H1 (cell line): Measurements from ENCODE around the gene ST14. TPM values are rescaled to one million over a fixed set of nuclear protein-coding genes. Genes with fewer than 3 reads are reported as not detected.

ENCODE experiments used
- CTCF ChIA-PET: fragments of 300-600 bp; sonication (Branson Sonifier 250); formaldehyde crosslinking; loops from one replicate; lab custom pipeline; 2021; ENCODE audit not compliant: partially characterized antibody; lab: Charles Lee
- POLR2A ChIA-PET: fragments of 300-600 bp; sonication (Branson Sonifier 250); formaldehyde crosslinking; loops from one replicate; lab custom pipeline; 2021; ENCODE audit warnings: inconsistent platforms; ENCODE audit not compliant: partially characterized antibody; lab: Charles Lee
- DNase-seq, 2 experiments: peaks; one replicate each; pipeline versions ENCODE4 v3.0.0 to v3.0.0-alpha.2; 2010 to 2022; ENCODE audit warnings: low spot score in 2 of 2, low read depth in 1 of 2, mixed read lengths in 1 of 2
- FAIRE-seq: peaks from 2 replicates; lab custom pipeline; 2011; peaks lifted over from hg19 to GRCh38; lab: Jason Lieb, UNC
- H2AFZ ChIP-seq: 2 replicates; pipeline ENCODE4 v1.8.1; 2012; ENCODE audit warnings: low read length, inconsistent platforms
- H2AK5ac ChIP-seq: 2 replicates; pipeline ENCODE4 v1.6.1; 2013; ENCODE audit warnings: low read depth, low read length
- H2BK120ac ChIP-seq: replicated peaks from 2 replicates; pipeline ENCODE3; 2013; ENCODE audit warnings: low read depth, low read length, inconsistent platforms
- H2BK12ac ChIP-seq: 2 replicates; pipeline ENCODE4 v1.6.1; 2013; ENCODE audit warnings: low read depth, low read length
- H2BK15ac ChIP-seq: 2 replicates; pipeline ENCODE4 v1.6.1; 2013; ENCODE audit warnings: low read length
- H2BK20ac ChIP-seq: 2 replicates; pipeline ENCODE4 v1.6.1; 2013; ENCODE audit warnings: low read length
- H2BK5ac ChIP-seq: 2 replicates; pipeline ENCODE4 v1.6.1; 2013; ENCODE audit warnings: low read depth, low read length
- H3K14ac ChIP-seq: 2 replicates; pipeline ENCODE4 v1.6.1; 2013; ENCODE audit warnings: inconsistent platforms; ENCODE audit not compliant: insufficient read length
- H3K18ac ChIP-seq: 2 replicates; pipeline ENCODE4 v1.6.1; 2013; ENCODE audit warnings: low read length; ENCODE audit errors: extremely low read depth
- H3K23ac ChIP-seq: 2 replicates; pipeline ENCODE4 v1.6.1; 2013; ENCODE audit warnings: inconsistent platforms; ENCODE audit not compliant: insufficient read length
- H3K23me2 ChIP-seq: 2 replicates; pipeline ENCODE4 v1.6.1; 2013; ENCODE audit warnings: low read depth, low read length
- H3K27ac ChIP-seq: 2 replicates; pipeline ENCODE4 v1.6.1; 2011; ENCODE audit warnings: low read depth, low read length, inconsistent platforms
- H3K27me3 ChIP-seq, 4 experiments: replicated peaks in 1 of 4; 1 replicate in 1 of 4; 2 replicates in 3 of 4; pipeline versions ENCODE4 v1.6.1 to v1.8.1; 2011 to 2013; ENCODE audit warnings: low read length in 3 of 4, mild to moderate bottlenecking in 3 of 4, inconsistent platforms in 2 of 4, mixed read lengths in 2 of 4, moderate library complexity in 1 of 4; ENCODE audit not compliant: control insufficient read depth in 3 of 4, insufficient read depth in 3 of 4; ENCODE audit errors: extremely low read depth in 1 of 4
- H3K36me3 ChIP-seq, 4 experiments: 2 replicates each; pipeline versions ENCODE4 v1.6.1 to v1.8.1; 2011 to 2013; ENCODE audit warnings: mild to moderate bottlenecking in 4 of 4, low read length in 3 of 4, moderate library complexity in 2 of 4, control low read depth in 1 of 4, inconsistent platforms in 1 of 4; ENCODE audit not compliant: insufficient read depth in 4 of 4, control insufficient read depth in 2 of 4
- H3K4ac ChIP-seq: replicated peaks from 2 replicates; pipeline ENCODE3; 2013; ENCODE audit warnings: low read length, low read depth, mixed read lengths, inconsistent platforms; ENCODE audit not compliant: insufficient read length
- H3K4me1 ChIP-seq, 4 experiments: replicated peaks in 1 of 4; 1 replicate in 1 of 4; 2 replicates in 3 of 4; pipeline versions ENCODE4 v1.6.1 to v1.8.1; 2011 to 2013; ENCODE audit warnings: low read length in 3 of 4, inconsistent platforms in 2 of 4, mixed read lengths in 1 of 4; ENCODE audit not compliant: insufficient read depth in 4 of 4, control insufficient read depth in 3 of 4
- H3K4me2 ChIP-seq, 2 experiments: 2 replicates each; pipeline versions ENCODE4 v1.6.1 to v1.8.1; 2011 to 2013; ENCODE audit warnings: low read depth in 2 of 2, low read length in 2 of 2, control low read depth in 1 of 2, inconsistent platforms in 1 of 2, mild to moderate bottlenecking in 1 of 2; ENCODE audit not compliant: insufficient read depth in 1 of 2
- H3K4me3 ChIP-seq, 4 experiments: fragments of 200-600, 300-600 bp in 1 of 4; sonication (generic), shearing (Covaris generic), sonication (Bioruptor Twin) in 1 of 4; 2 replicates each; pipeline versions ENCODE4 v1.5.1 to v1.8.1; 2011 to 2016; ENCODE audit warnings: low read length in 4 of 4, low read depth in 3 of 4, control low read depth in 2 of 4, inconsistent platforms in 2 of 4, mild to moderate bottlenecking in 2 of 4, mixed read lengths in 1 of 4, moderate library complexity in 1 of 4; ENCODE audit not compliant: insufficient read depth in 2 of 4; ENCODE audit errors: extremely low read depth in 1 of 4
- H3K56ac ChIP-seq: replicated peaks from 2 replicates; pipeline ENCODE3; 2013; ENCODE audit warnings: low read depth, mild to moderate bottlenecking, mixed read lengths, low read length, inconsistent platforms; ENCODE audit not compliant: insufficient read length
- H3K79me1 ChIP-seq: 2 replicates; pipeline ENCODE4 v1.6.1; 2013; ENCODE audit warnings: low read depth, low read length, control low read depth
- H3K79me2 ChIP-seq, 2 experiments: 2 replicates each; pipeline versions ENCODE4 v1.6.1 to v1.8.1; 2012 to 2013; ENCODE audit warnings: low read length in 2 of 2, mild to moderate bottlenecking in 2 of 2, inconsistent platforms in 1 of 2; ENCODE audit not compliant: insufficient read depth in 2 of 2, control insufficient read depth in 1 of 2
- H3K9ac ChIP-seq, 4 experiments: replicated peaks in 1 of 4; 1 replicate in 1 of 4; 2 replicates in 3 of 4; pipeline versions ENCODE4 v1.6.1 to v1.8.1; 2011 to 2013; ENCODE audit warnings: low read depth in 3 of 4, low read length in 3 of 4, control low read depth in 2 of 4, mild to moderate bottlenecking in 2 of 4, moderate library complexity in 2 of 4, inconsistent platforms in 1 of 4; ENCODE audit errors: extremely low read depth in 1 of 4
- H3K9me3 ChIP-seq, 2 experiments: 2 replicates each; pipeline versions ENCODE4 v1.6.1 to v1.8.1; 2012 to 2013; ENCODE audit warnings: mild to moderate bottlenecking in 2 of 2, moderate library complexity in 2 of 2, control low read depth in 1 of 2, inconsistent platforms in 1 of 2, low read depth in 1 of 2, low read length in 1 of 2, mixed read lengths in 1 of 2; ENCODE audit not compliant: insufficient read depth in 2 of 2
- H4K20me1 ChIP-seq, 2 experiments: replicated peaks in 1 of 2; 2 replicates each; pipeline versions ENCODE3 to v1.8.1; 2011 to 2013; ENCODE audit warnings: inconsistent platforms in 2 of 2, low read length in 2 of 2, mild to moderate bottlenecking in 1 of 2; ENCODE audit not compliant: insufficient read depth in 2 of 2, control insufficient read depth in 1 of 2
- H4K5ac ChIP-seq: 2 replicates; pipeline ENCODE4 v1.6.1; 2013; ENCODE audit warnings: low read length, low read depth, mixed read lengths, inconsistent platforms; ENCODE audit not compliant: insufficient read length
- H4K8ac ChIP-seq: 2 replicates; pipeline ENCODE4 v1.8.0; 2013; ENCODE audit warnings: mild to moderate bottlenecking, moderate library complexity, low read length, inconsistent platforms; ENCODE audit not compliant: insufficient read depth; ENCODE audit errors: extremely low read depth
- H4K91ac ChIP-seq: replicated peaks from 2 replicates; pipeline ENCODE3; 2013; ENCODE audit warnings: low read length, mixed read lengths, inconsistent platforms; ENCODE audit not compliant: insufficient read length
- EGR1 ChIP-seq: IDR thresholded peaks from 2 replicates; pipeline ENCODE4 v1.6.1; 2011; ENCODE audit warnings: low read depth, low read length, borderline replicate concordance
- JUND ChIP-seq: IDR thresholded peaks from 2 replicates; pipeline ENCODE4 v1.6.1; 2011; ENCODE audit warnings: mild to moderate bottlenecking, improper control_type of control experiment, low read length
- POLR2A ChIP-seq, 2 experiments: IDR thresholded peaks; 1 replicate in 1 of 2; 2 replicates in 1 of 2; pipeline ENCODE4 v1.6.1; 2011; ENCODE audit warnings: low read depth in 2 of 2, low read length in 2 of 2, mild to moderate bottlenecking in 2 of 2; ENCODE audit errors: control extremely low read depth in 1 of 2
- POU5F1 ChIP-seq: IDR thresholded peaks from 2 replicates; pipeline ENCODE4 v1.6.1; 2011; ENCODE audit warnings: low read depth, mild to moderate bottlenecking, low read length, moderate library complexity
- RBBP5 ChIP-seq: IDR thresholded peaks from 2 replicates; pipeline ENCODE4 v1.7.1; 2012; ENCODE audit warnings: low read depth, mild to moderate bottlenecking, inconsistent platforms, low read length, moderate library complexity, borderline replicate concordance
- TAF1 ChIP-seq: IDR thresholded peaks from 2 replicates; pipeline ENCODE4 v1.6.1; 2011; ENCODE audit warnings: mild to moderate bottlenecking, low read depth, low read length
- TAF7 ChIP-seq: optimal IDR thresholded peaks from 2 replicates; pipeline ENCODE3; 2011; ENCODE audit warnings: low read depth, mild to moderate bottlenecking, inconsistent platforms, low read length, moderate library complexity, borderline replicate concordance
- TBP ChIP-seq: IDR thresholded peaks from 2 replicates; pipeline ENCODE4 v1.6.1; 2011; ENCODE audit warnings: low read depth, low read length, improper control_type of control experiment
- TEAD4 ChIP-seq: IDR thresholded peaks from 2 replicates; pipeline ENCODE4 v1.6.1; 2012; ENCODE audit warnings: low read depth, low read length, inconsistent platforms, mixed read lengths
- WGBS, 2 experiments: shearing (Covaris generic) in 1 of 2; methylation state at CpG; one replicate each; pipeline versions ENCODE4 v1.1.6 to v1.1.7; 2013 to 2015; ENCODE audit warnings: low lambda C conversion rate in 2 of 2, mixed read lengths in 2 of 2, inconsistent platforms in 1 of 2, low coverage in 1 of 2, missing lambda C conversion rate in 1 of 2; ENCODE audit not compliant: insufficient replicate concordance in 2 of 2, insufficient coverage in 1 of 2, insufficient read length in 1 of 2; ENCODE audit errors: extremely low coverage in 1 of 2, missing lambda C conversion rate in 1 of 2; 5-methylcytosine and 5-hydroxymethylcytosine counted together
- polyA plus RNA-seq, 7 experiments: library from polyadenylated mRNA; depleted of rRNA in 3 of 7; stranded (reverse) in 5 of 7; unstranded in 2 of 7; fragments of >200 nt in 5 of 7; fragments of 200-250 nt in 2 of 7; gene quantifications; 1 replicate in 5 of 7; 2 replicates in 1 of 7; 4 replicates in 1 of 7; pipeline versions ENCODE4 v1.2.1 to v1.2.3, GENCODE V29; 2011 to 2013; ENCODE audit warnings: missing spikeins in 2 of 7, mixed read lengths in 2 of 7
- total RNA-seq: library from RNA; stranded (reverse); fragmentation: NEBNext Ultra II Directional; extraction: Animal tissue kit (Norgen Biotek cat#: 25700); gene quantifications from 2 replicates; pipeline ENCODE4 v1.2.1, GENCODE V29; 2021
- TF ChIP-seq, protein P1 (sequence below): IDR thresholded peaks from 2 replicates; pipeline ENCODE4 v1.6.1; 2012; ENCODE audit warnings: inconsistent platforms

Gene ST14
- total and polyA plus RNA-seq, 2 of the 8 experiments (the other 6 are each of a cell fraction or from before 2014, with no cell fraction given), result 22.4 to 24.9 TPM

DNA sequence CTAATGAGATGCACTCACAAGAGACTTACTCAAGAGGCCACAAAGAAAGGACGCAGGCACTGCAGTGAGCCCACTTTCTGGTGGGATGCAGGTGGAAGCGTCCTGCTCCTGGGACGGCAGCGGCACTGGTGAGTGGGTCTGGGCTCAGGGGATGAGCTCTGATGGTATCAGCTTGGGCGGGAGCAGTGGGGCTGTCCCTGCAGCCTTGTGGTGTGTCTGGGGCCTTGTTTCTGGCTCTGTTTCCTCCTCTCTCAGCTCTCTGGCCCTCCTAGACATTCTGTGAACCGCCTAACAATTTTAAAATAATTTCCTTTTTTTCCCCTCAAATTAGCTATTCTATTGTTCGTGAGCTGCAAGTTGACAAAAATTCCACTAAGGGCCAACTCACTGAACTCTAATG is 8.8 kb upstream of the ST14 start:
- H3K4me2 ChIP-seq, result no peak overlapping the region
- H4K8ac ChIP-seq, result no peak overlapping the region
- no peak overlapping the region for H2BK5ac ChIP-seq
- H3K4me3 ChIP-seq, result no peak overlapping the region
- H2BK20ac ChIP-seq, result no peak overlapping the region
- no peak overlapping the region for H2AK5ac ChIP-seq
- no peak overlapping the region for H3K18ac ChIP-seq
- peaks cover 0 to 6% of the 10 kb centered on the region in 2 experiments for H4K20me1 ChIP-seq
- no peak overlapping the region for H3K27ac ChIP-seq
- no peak overlapping the region for H2AFZ ChIP-seq
- H3K4ac ChIP-seq, result no peak overlapping the region
- no peak overlapping the region for H2BK12ac ChIP-seq
- DNase-seq, result no peak
- no peak overlapping the region for H2BK120ac ChIP-seq
- H4K91ac ChIP-seq, result no peak overlapping the region
- no peak overlapping the region for H3K9ac ChIP-seq
- peaks cover 0 to 6% (median 0%) of the 10 kb centered on the region in 4 experiments; a peak in 2 of 8 replicates for H3K36me3 ChIP-seq
- H3K9me3 ChIP-seq, result no peaks in the 10 kb centered on the region
- no peak overlapping the region for H3K56ac ChIP-seq
- H3K23ac ChIP-seq, result no peak overlapping the region
- H3K14ac ChIP-seq, result no peak overlapping the region
- no peak for TF ChIP-seq TAF7
- TF ChIP-seq POLR2A (IDR thresholded peaks at IDR 0.05; ENCODE audit: control extremely low read depth in 1 of 2, low read depth in 2 of 2, low read length in 2 of 2), result no peak
- TF ChIP-seq EGR1, result no peak
- no peak for TF ChIP-seq POU5F1
- TF ChIP-seq TAF1, result no peak
- no peak for TF ChIP-seq TBP
- TF ChIP-seq JUND, result no peak
- TF ChIP-seq, protein P1, sequence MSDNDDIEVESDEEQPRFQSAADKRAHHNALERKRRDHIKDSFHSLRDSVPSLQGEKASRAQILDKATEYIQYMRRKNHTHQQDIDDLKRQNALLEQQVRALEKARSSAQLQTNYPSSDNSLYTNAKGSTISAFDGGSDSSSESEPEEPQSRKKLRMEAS, result no peak
- TF ChIP-seq RBBP5, result no peak
- no peak for TF ChIP-seq TEAD4
- H2BK15ac ChIP-seq, result no peak overlapping the region
- H3K23me2 ChIP-seq, result 0 out of 2 replicates have a peak, but pooled peaks cover 1% of the 10 kb centered on the region
- FAIRE-seq, result no peak
- H3K4me1 ChIP-seq, result peaks cover 0 to 10% (median 4%) of the 10 kb centered on the region in 4 experiments; a peak in 6 of 7 replicates
- ChIA-PET CTCF (interaction anchor here (1.3 kb wide), 1 partner anchor 225 kb away, joined by 3 read pairs; no protein-coding TSS in a partner anchor), POLR2A (interaction anchor here (1.2 to 2.9 kb wide), 2 partner anchors 9 to 15 kb away, joined by 3 to 13 read pairs; partner anchors contain the start of gene ST14)
- H3K27me3 ChIP-seq, result no peaks in the 10 kb centered on the region
- no peaks in the 10 kb centered on the region for H3K79me2 ChIP-seq
- WGBS, 2 experiments, result 89% methylated on average over 7 of the region's 7 CpGs; no CpG with 5 or more reads in 1 of the 2 experiments
- H4K5ac ChIP-seq, result no peak overlapping the region
- H3K79me1 ChIP-seq, result no peaks in the 10 kb centered on the region
